Measurements from ENCODE around the gene IFNG-AS1. TPM values are rescaled to one million over a fixed set of nuclear protein-coding genes. Genes with fewer than 3 reads are reported as not detected.

The IFNG-AS1 gene
- total RNA-seq, 4 donors from 2014 or later, result not detected

- TF ChIP-seq POLR2A (IDR thresholded peaks at IDR 0.05), result no peak
- TF ChIP-seq EP300 (IDR thresholded peaks at IDR 0.05), result no peak
- TF ChIP-seq, protein P1, sequence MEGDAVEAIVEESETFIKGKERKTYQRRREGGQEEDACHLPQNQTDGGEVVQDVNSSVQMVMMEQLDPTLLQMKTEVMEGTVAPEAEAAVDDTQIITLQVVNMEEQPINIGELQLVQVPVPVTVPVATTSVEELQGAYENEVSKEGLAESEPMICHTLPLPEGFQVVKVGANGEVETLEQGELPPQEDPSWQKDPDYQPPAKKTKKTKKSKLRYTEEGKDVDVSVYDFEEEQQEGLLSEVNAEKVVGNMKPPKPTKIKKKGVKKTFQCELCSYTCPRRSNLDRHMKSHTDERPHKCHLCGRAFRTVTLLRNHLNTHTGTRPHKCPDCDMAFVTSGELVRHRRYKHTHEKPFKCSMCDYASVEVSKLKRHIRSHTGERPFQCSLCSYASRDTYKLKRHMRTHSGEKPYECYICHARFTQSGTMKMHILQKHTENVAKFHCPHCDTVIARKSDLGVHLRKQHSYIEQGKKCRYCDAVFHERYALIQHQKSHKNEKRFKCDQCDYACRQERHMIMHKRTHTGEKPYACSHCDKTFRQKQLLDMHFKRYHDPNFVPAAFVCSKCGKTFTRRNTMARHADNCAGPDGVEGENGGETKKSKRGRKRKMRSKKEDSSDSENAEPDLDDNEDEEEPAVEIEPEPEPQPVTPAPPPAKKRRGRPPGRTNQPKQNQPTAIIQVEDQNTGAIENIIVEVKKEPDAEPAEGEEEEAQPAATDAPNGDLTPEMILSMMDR (IDR thresholded peaks at IDR 0.05), result no peak
- no peak for TF ChIP-seq POLR2AphosphoS5 (IDR thresholded peaks at IDR 0.05)
- Histone ChIP-seq H3K27ac (no peak overlapping the region), H3K36me3 (no peaks in the 10 kb centered on the region), H3K27me3 (no peaks in the 10 kb centered on the region), H3K4me3 (no peak overlapping the region), H3K9me3 (no peaks in the 10 kb centered on the region), H3K4me1 (no peaks in the 10 kb centered on the region)
- no peak for ATAC-seq
Observed at GRCh38 chr12:67999244-67999643, 10.0 kb downstream of the IFNG-AS1 start.

DNA sequence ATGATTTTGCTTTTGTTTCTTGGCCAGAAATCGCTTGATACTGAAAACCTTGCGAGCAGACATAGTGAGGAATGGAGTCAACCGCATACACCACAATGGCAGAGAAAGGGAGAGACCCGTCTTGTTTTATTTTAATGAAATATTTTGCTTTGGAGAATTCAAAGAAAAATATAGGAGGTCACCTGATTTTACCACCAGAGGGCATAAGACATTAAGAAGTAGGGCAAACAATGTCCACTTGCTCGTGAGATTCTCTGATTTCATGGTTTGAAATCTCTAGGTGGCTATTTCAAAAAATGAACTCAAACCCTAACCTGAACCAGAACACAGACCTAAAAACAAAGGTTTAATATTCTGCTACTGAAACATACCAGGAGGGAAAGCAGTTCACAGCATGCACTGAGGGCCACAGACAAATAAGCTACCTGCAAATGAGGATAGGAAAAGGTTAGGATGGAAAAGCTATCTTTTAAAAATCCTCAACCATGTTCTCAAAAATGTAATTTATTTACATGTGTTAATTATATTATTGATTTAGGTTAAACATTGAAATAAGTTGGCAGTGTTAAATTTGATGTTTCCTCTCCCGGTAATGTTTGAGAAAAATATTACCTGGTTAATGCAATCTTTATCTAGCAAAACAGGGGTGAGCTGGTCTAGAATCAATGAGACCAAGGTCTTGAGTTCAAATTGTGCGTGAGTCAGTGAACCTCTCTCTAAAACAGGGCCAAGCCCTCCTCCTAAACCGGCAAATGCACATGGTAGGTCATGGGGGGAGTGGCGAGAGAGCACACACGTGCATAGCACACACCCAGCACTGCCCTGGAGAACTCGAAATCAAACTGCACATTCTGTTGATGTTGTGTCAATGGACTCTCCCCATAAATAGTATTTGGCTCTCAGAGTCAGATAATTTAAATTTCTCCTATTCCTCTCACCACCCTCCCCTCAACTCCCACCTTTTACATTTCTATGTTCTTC is 12.5 kb downstream of the IFNG-AS1 start:
- ATAC-seq, result no peak
- H3K4me3 ChIP-seq, result no peak overlapping the region
- no peaks in the 10 kb centered on the region for H3K36me3 ChIP-seq
- WGBS, 2 donors (ENCODE audit: low coverage in 1 of 2), result 72 to 83% methylated on average over 6 to 11 of the region's 11 CpGs
- no peaks in the 10 kb centered on the region for H3K4me1 ChIP-seq
- no peaks in the 10 kb centered on the region for H3K9me3 ChIP-seq
- H3K27me3 ChIP-seq, result no peaks in the 10 kb centered on the region
- H3K27ac ChIP-seq, result no peak overlapping the region
- TF ChIP-seq POLR2AphosphoS5 (IDR thresholded peaks at IDR 0.05), result no peak
- TF ChIP-seq POLR2A (IDR thresholded peaks at IDR 0.05), result no peak
- TF ChIP-seq, protein P1 (IDR thresholded peaks at IDR 0.05), result no peak
- no peak for TF ChIP-seq EP300 (IDR thresholded peaks at IDR 0.05)

DNA sequence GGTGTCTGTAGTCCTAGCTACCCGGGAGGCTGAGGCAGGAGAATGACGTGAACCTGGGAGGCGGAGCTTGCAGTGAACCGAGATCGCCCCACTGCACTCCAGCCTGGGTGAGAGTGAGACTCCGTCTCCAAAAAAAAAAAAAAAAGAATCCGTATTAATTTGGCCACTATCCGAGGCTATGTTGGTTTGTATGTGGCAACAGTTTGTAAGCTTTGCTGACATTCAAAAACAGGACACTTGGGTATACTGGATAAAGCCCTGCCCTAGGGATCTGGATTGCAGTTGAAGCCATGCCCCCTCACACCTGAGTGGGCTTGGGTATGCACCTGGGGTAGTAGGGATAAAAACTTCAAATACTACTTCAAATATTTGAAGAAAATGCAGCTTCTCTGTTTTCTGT is 14.5 kb downstream of the IFNG-AS1 start:
- H3K27me3 ChIP-seq, result no peaks in the 10 kb centered on the region
- TF ChIP-seq, protein P1 (IDR thresholded peaks at IDR 0.05), result no peak
- TF ChIP-seq POLR2AphosphoS5 (IDR thresholded peaks at IDR 0.05) (no peak), EP300 (IDR thresholded peaks at IDR 0.05) (no peak), POLR2A (IDR thresholded peaks at IDR 0.05) (no peak)
- no peaks in the 10 kb centered on the region for H3K9me3 ChIP-seq
- no peak overlapping the region for H3K27ac ChIP-seq
- H3K36me3 ChIP-seq, result no peaks in the 10 kb centered on the region
- H3K4me1 ChIP-seq, result no peaks in the 10 kb centered on the region
- no peak overlapping the region for H3K4me3 ChIP-seq
- 94 to 100% methylated on average over 3 to 4 of the region's 8 CpGs for WGBS, 2 donors (ENCODE audit: low coverage in 1 of 2)
- ATAC-seq, result no peak

GRCh38 chr12:68007033-68007432 is 17.8 kb downstream of the IFNG-AS1 start:
- Histone ChIP-seq H3K27me3 (no peaks in the 10 kb centered on the region), H3K27ac (no peak overlapping the region), H3K4me3 (no peak overlapping the region), H3K36me3 (no peaks in the 10 kb centered on the region), H3K4me1 (no peaks in the 10 kb centered on the region), H3K9me3 (no peaks in the 10 kb centered on the region)
- 50 to 55% methylated on average over 1 of the region's 1 CpG for WGBS, 2 donors (ENCODE audit: low coverage in 1 of 2)
- no peak for ATAC-seq
- TF ChIP-seq, protein P1 (IDR thresholded peaks at IDR 0.05), result no peak
- TF ChIP-seq POLR2A (IDR thresholded peaks at IDR 0.05) (no peak), EP300 (IDR thresholded peaks at IDR 0.05) (no peak), POLR2AphosphoS5 (IDR thresholded peaks at IDR 0.05) (no peak)

GRCh38 chr12:68007466-68007865 is 18.2 kb downstream of the IFNG-AS1 start:
- no peaks in the 10 kb centered on the region for H3K4me1 ChIP-seq
- H3K36me3 ChIP-seq, result no peaks in the 10 kb centered on the region
- TF ChIP-seq, protein P1 (IDR thresholded peaks at IDR 0.05), result no peak
- TF ChIP-seq POLR2A (IDR thresholded peaks at IDR 0.05) (no peak), POLR2AphosphoS5 (IDR thresholded peaks at IDR 0.05) (no peak), EP300 (IDR thresholded peaks at IDR 0.05) (no peak)
- H3K4me3 ChIP-seq, result no peak overlapping the region
- ATAC-seq, result no peak
- H3K27me3 ChIP-seq, result no peaks in the 10 kb centered on the region
- H3K9me3 ChIP-seq, result no peaks in the 10 kb centered on the region
- no peak overlapping the region for H3K27ac ChIP-seq

Data from gastroesophageal sphincter (tissue), 4 donors.